ENCODE data around the gene G0S2.

G0S2 gene

GRCh38 chr1:209714338-209714737 is 39.1 kb downstream of the G0S2 start:
- in situ Hi-C loops (cut with MboI; ENCODE audit: low sequenced_read_pairs): no loop called here

GRCh38 chr1:209715314-209715713 is 40.1 kb downstream of the G0S2 start:
- in situ Hi-C loops (cut with MboI; ENCODE audit: low sequenced_read_pairs): no loop called here

GRCh38 chr1:209717818-209718217 is 42.6 kb downstream of the G0S2 start:
- in situ Hi-C loops (cut with MboI; ENCODE audit: low sequenced_read_pairs): no loop called here

GRCh38 chr1:209720326-209720725 is 45.1 kb downstream of the G0S2 start:
- in situ Hi-C loops (cut with MboI; ENCODE audit: low sequenced_read_pairs): no loop called here

- in situ Hi-C loops (cut with MboI; ENCODE audit: low sequenced_read_pairs): no loop called here
These were observed 45.6 kb downstream of the G0S2 start for GRCh38 chr1:209720826-209721225.

GRCh38 chr1:209721323-209721722 is 46.1 kb downstream of the G0S2 start:
- in situ Hi-C loops (cut with MboI; ENCODE audit: low sequenced_read_pairs): no loop called here

- in situ Hi-C loops (cut with MboI; ENCODE audit: low sequenced_read_pairs): no loop called here
These were observed 48.1 kb downstream of the G0S2 start for GRCh38 chr1:209723265-209723664.

- in situ Hi-C loops (cut with MboI; ENCODE audit: low sequenced_read_pairs): no loop called here
These were observed 48.8 kb downstream of the G0S2 start for GRCh38 chr1:209723756-209724693.
